Erythroblast (primary cell): Measurements from ENCODE around the gene ZFYVE1.

Experiments
- GATA1 ChIP-seq: IDR thresholded peaks from 2 replicates; pipeline ENCODE4 v1.6.1; 2011; ENCODE audit warnings: low read depth, mild to moderate bottlenecking, control low read depth, low read length, moderate library complexity
- POLR2A ChIP-seq: IDR thresholded peaks from 2 replicates; pipeline ENCODE4 v1.6.1; 2011; ENCODE audit warnings: mild to moderate bottlenecking, low read length

GRCh38 chr14:72939630-72940029 lies 87.3 kb downstream of the ZFYVE1 start:
- TF ChIP-seq POLR2A (no peak), GATA1 (no peak)
